ENCODE data around the gene PKP3. TPM values are rescaled to one million over a fixed set of nuclear protein-coding genes. Genes with fewer than 3 reads are reported as not detected.

Gene PKP3
- total and polyA plus RNA-seq, 9 of the 15 experiments (the other 6 are each of a cell fraction or from before 2014, with no cell fraction given), result 0.11 to 110 (median 30.7) TPM

DNA sequence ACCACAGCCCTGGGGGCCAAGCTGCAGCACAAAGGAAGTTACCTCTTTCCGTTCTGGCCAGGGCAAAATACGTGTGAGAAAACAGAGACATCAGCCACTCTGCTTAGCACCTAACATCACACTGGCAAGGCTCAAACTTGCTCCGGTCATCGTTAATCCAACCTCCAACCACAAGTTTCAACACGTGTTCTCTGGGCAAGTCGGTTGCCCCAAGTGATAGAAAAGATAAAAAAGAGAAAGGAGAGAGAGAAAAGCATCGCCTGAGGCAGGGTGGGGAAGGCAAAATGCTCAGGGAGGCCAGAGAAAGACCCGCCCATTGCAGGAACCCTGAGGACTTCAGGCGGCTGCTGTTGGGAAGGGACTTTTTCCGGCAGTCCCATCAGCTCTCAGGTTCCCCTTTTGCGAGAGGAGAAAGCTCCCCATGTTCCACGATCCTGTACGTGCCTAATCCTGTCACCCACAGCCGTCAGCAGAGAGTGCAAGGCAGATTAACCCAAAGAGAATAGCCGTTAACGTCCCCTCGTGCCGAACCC is 43.2 kb upstream of the PKP3 start (continued):
- TF ChIP-seq CREB1 (IDR thresholded peaks at IDR 0.05), result no peak
- TF ChIP-seq CREB1 (CRISPR knock-in tag; IDR thresholded peaks at IDR 0.05), result no peak
- no peak for TF ChIP-seq ZNF444 (CRISPR knock-in tag; IDR thresholded peaks at IDR 0.05)
- no peak for TF ChIP-seq RBM15 (IDR thresholded peaks at IDR 0.05; ENCODE audit: insufficient read depth, low read length)
- TF ChIP-seq ZNF263 (CRISPR knock-in tag; IDR thresholded peaks at IDR 0.05; ENCODE audit: borderline replicate concordance), result no peak
- TF ChIP-seq HDAC8 (tag; IDR thresholded peaks at IDR 0.05), result no peak
- no peak for TF ChIP-seq MCM5 (IDR thresholded peaks at IDR 0.05; ENCODE audit: low read depth)
- no peak for TF ChIP-seq EZH2 (IDR thresholded peaks at IDR 0.05; ENCODE audit: borderline replicate concordance, low read depth, low read length)
- TF ChIP-seq KHSRP (IDR thresholded peaks at IDR 0.05), result no peak
- no peak for TF ChIP-seq ZNF699 (CRISPR knock-in tag; IDR thresholded peaks at IDR 0.05; ENCODE audit: insufficient replicate concordance)
- TF ChIP-seq FOXJ3 (CRISPR knock-in tag; IDR thresholded peaks at IDR 0.05), result no peak
- TF ChIP-seq XRCC5 (IDR thresholded peaks at IDR 0.05; ENCODE audit: low read depth, low read length), result no peak
- no peak for TF ChIP-seq PURB (CRISPR knock-in tag; IDR thresholded peaks at IDR 0.05; ENCODE audit: low read depth)
- no peak; the same call in none of the 2 replicates for TF ChIP-seq MTA1 (IDR thresholded peaks at IDR 0.05; ENCODE audit: borderline replicate concordance)
- TF ChIP-seq DPF2 (IDR thresholded peaks at IDR 0.05), result peak; percentile 56
- TF ChIP-seq ZNF408 (CRISPR knock-in tag; IDR thresholded peaks at IDR 0.05; ENCODE audit: low read depth), result no peak
- TF ChIP-seq NR2F6 (CRISPR knock-in tag; IDR thresholded peaks at IDR 0.05), result no peak
- TF ChIP-seq POLR2AphosphoS5 (IDR thresholded peaks at IDR 0.05; ENCODE audit: control insufficient read depth, insufficient read depth, low read depth, low read length), result 0 out of 2 replicates have a peak, but pooled peaks have one; percentile 24
- no peak for TF ChIP-seq ARHGAP35 (IDR thresholded peaks at IDR 0.05; ENCODE audit: partially characterized antibody)
- no peak for TF ChIP-seq KLF1 (tag; IDR thresholded peaks at IDR 0.05)
- TF ChIP-seq, protein P1, sequence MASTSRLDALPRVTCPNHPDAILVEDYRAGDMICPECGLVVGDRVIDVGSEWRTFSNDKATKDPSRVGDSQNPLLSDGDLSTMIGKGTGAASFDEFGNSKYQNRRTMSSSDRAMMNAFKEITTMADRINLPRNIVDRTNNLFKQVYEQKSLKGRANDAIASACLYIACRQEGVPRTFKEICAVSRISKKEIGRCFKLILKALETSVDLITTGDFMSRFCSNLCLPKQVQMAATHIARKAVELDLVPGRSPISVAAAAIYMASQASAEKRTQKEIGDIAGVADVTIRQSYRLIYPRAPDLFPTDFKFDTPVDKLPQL (IDR thresholded peaks at IDR 0.05; ENCODE audit: extremely low read depth, insufficient read length), result no peak
- TF ChIP-seq, protein P2, sequence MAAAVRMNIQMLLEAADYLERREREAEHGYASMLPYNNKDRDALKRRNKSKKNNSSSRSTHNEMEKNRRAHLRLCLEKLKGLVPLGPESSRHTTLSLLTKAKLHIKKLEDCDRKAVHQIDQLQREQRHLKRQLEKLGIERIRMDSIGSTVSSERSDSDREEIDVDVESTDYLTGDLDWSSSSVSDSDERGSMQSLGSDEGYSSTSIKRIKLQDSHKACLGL (CRISPR knock-in tag; IDR thresholded peaks at IDR 0.05; ENCODE audit: borderline replicate concordance, poor library complexity, severe bottlenecking), result no peak
- TF ChIP-seq, protein P3, sequence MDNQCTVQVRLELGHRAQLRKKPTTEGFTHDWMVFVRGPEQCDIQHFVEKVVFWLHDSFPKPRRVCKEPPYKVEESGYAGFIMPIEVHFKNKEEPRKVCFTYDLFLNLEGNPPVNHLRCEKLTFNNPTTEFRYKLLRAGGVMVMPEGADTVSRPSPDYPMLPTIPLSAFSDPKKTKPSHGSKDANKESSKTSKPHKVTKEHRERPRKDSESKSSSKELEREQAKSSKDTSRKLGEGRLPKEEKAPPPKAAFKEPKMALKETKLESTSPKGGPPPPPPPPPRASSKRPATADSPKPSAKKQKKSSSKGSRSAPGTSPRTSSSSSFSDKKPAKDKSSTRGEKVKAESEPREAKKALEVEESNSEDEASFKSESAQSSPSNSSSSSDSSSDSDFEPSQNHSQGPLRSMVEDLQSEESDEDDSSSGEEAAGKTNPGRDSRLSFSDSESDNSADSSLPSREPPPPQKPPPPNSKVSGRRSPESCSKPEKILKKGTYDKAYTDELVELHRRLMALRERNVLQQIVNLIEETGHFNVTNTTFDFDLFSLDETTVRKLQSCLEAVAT (IDR thresholded peaks at IDR 0.05), result peak in 1 of 2 experiments; percentile 51; a peak in 2 of 4 replicates
- no peak for TF ChIP-seq SNIP1 (IDR thresholded peaks at IDR 0.05; ENCODE audit: low read depth)
- TF ChIP-seq, protein P4, sequence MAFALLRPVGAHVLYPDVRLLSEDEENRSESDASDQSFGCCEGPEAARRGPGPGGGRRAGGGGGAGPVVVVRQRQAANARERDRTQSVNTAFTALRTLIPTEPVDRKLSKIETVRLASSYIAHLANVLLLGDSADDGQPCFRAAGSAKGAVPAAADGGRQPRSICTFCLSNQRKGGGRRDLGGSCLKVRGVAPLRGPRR (CRISPR knock-in tag; IDR thresholded peaks at IDR 0.05), result 0 out of 2 replicates have a peak, but pooled peaks have one; percentile 38
- TF ChIP-seq KDM4B (IDR thresholded peaks at IDR 0.05; ENCODE audit: borderline replicate concordance in 2 of 2, low read depth in 1 of 2), result no peak
- TF ChIP-seq SOX6 (IDR thresholded peaks at IDR 0.05), result peak; percentile 45; the same call in 1 of the 2 replicates
- TF ChIP-seq ELF2 (CRISPR knock-in tag; IDR thresholded peaks at IDR 0.05), result 0 out of 2 replicates have a peak, but pooled peaks have one; percentile 45

Measured in K562 (cell line).